Measurements from ENCODE around the gene DHH.

Gene DHH

GRCh38 chr12:49094160-49094974, at the start of gene DHH:
DHH (minus strand) TSS chr12:49094801; CDS start chr12:49094512, 289 bp downstream.
- TF ChIP-seq, protein P1, sequence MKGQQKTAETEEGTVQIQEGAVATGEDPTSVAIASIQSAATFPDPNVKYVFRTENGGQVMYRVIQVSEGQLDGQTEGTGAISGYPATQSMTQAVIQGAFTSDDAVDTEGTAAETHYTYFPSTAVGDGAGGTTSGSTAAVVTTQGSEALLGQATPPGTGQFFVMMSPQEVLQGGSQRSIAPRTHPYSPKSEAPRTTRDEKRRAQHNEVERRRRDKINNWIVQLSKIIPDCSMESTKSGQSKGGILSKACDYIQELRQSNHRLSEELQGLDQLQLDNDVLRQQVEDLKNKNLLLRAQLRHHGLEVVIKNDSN (IDR thresholded peaks at IDR 0.05), result peak; percentile 55
- TF ChIP-seq, protein P2, sequence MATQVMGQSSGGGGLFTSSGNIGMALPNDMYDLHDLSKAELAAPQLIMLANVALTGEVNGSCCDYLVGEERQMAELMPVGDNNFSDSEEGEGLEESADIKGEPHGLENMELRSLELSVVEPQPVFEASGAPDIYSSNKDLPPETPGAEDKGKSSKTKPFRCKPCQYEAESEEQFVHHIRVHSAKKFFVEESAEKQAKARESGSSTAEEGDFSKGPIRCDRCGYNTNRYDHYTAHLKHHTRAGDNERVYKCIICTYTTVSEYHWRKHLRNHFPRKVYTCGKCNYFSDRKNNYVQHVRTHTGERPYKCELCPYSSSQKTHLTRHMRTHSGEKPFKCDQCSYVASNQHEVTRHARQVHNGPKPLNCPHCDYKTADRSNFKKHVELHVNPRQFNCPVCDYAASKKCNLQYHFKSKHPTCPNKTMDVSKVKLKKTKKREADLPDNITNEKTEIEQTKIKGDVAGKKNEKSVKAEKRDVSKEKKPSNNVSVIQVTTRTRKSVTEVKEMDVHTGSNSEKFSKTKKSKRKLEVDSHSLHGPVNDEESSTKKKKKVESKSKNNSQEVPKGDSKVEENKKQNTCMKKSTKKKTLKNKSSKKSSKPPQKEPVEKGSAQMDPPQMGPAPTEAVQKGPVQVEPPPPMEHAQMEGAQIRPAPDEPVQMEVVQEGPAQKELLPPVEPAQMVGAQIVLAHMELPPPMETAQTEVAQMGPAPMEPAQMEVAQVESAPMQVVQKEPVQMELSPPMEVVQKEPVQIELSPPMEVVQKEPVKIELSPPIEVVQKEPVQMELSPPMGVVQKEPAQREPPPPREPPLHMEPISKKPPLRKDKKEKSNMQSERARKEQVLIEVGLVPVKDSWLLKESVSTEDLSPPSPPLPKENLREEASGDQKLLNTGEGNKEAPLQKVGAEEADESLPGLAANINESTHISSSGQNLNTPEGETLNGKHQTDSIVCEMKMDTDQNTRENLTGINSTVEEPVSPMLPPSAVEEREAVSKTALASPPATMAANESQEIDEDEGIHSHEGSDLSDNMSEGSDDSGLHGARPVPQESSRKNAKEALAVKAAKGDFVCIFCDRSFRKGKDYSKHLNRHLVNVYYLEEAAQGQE (IDR thresholded peaks at IDR 0.05; ENCODE audit: low read depth), result no peak
- TF ChIP-seq FOXM1 (IDR thresholded peaks at IDR 0.05; ENCODE audit: borderline replicate concordance, low read depth) (no peak), NFIC (IDR thresholded peaks at IDR 0.05) (no peak), MAX (IDR thresholded peaks at IDR 0.05) (0 out of 2 replicates have a peak, but pooled peaks have one; percentile 30), YY1 (IDR thresholded peaks at IDR 0.05; ENCODE audit: low read depth) (no peak), EP300 (IDR thresholded peaks at IDR 0.05; ENCODE audit: borderline replicate concordance) (no peak), TEAD4 (IDR thresholded peaks at IDR 0.05) (0 out of 2 replicates have a peak, but pooled peaks have one; percentile 6), CREB1 (IDR thresholded peaks at IDR 0.05; ENCODE audit: low read depth) (no peak), CEBPB (IDR thresholded peaks at IDR 0.05) (no peak)

DNA sequence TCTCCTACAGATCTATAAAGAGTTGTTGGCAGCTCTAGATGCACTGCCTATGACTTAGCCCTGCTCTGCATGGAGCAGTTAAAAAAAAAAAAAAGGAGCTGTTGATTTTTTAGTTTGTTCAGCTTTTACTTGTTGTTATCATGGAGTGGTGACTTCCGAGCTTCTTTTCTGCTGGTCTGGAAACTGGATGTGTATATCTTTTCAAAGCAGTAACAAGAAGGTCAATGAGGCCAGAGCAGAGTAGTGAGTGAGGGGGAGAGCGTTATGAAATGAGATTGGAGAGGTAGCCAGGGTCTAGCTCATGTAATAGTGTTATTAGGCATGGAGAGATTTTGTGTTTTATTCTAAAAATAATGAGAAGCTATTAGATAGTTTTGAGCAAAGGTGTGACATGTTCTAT, 49.8 kb upstream of the DHH start:
- TF ChIP-seq, protein P2 (IDR thresholded peaks at IDR 0.05; ENCODE audit: low read depth), result no peak
- no peak for TF ChIP-seq ZBTB7A (IDR thresholded peaks at IDR 0.05; ENCODE audit: low read depth)
- no peak for TF ChIP-seq MAX (IDR thresholded peaks at IDR 0.05)
- no peak for TF ChIP-seq EGR1 (IDR thresholded peaks at IDR 0.05)
- TF ChIP-seq TAF1 (IDR thresholded peaks at IDR 0.05; ENCODE audit: low read depth), result no peak

DNA sequence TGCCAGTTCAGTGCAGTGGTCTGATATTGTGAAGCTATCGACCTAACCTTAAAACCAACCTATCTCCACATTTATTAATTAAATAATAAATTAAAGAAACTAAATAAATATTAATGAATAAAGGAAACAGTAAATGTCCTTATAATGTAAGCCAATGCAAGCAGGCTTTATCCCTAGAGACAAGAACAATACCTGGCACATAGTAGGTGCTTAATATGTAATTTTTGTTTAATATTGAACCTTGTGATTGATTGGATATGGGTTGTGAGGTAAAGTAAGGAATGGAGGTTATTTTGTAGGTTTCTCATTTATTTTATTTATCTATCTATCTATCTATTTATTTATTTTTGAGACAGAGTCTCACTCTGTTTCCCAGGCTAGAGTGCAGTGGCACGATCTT, 44.4 kb upstream of the DHH start:
- TF ChIP-seq, protein P1 (IDR thresholded peaks at IDR 0.05), result no peak
- TF ChIP-seq TEAD4 (IDR thresholded peaks at IDR 0.05), result no peak

DNA sequence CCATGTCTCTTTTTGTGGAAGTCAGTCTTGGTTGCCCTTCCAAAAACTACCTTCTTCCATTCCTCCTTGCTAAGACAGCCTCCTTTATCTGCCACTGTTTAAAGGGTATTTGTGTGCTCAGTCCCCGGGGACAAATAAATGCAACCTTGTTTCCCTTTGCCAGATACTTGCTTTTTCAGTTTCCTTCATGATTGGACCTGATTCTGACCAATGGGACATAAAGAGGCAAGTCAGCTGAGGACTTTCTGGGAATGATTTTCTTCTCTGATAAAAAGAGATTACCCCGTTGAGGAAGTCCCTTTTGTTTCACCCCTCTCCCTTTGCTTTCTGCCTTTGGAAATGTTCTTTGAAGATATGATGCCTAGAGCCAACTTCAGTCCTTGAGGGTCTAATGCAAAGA, 44.0 kb upstream of the DHH start:
- TF ChIP-seq MAX (IDR thresholded peaks at IDR 0.05) (no peak), NFIC (IDR thresholded peaks at IDR 0.05) (no peak), YY1 (IDR thresholded peaks at IDR 0.05; ENCODE audit: low read depth) (no peak), TEAD4 (IDR thresholded peaks at IDR 0.05) (no peak), TAF1 (IDR thresholded peaks at IDR 0.05; ENCODE audit: low read depth) (no peak), TCF12 (IDR thresholded peaks at IDR 0.05; ENCODE audit: low read depth) (no peak), CREB1 (IDR thresholded peaks at IDR 0.05; ENCODE audit: low read depth) (no peak), FOXM1 (IDR thresholded peaks at IDR 0.05; ENCODE audit: borderline replicate concordance, low read depth) (no peak), EP300 (IDR thresholded peaks at IDR 0.05; ENCODE audit: borderline replicate concordance) (no peak), RAD21 (IDR thresholded peaks at IDR 0.05; ENCODE audit: low read depth) (no peak), ZBTB7A (IDR thresholded peaks at IDR 0.05; ENCODE audit: low read depth) (no peak), EGR1 (IDR thresholded peaks at IDR 0.05) (no peak), CEBPB (IDR thresholded peaks at IDR 0.05) (no peak)
- TF ChIP-seq, protein P1 (IDR thresholded peaks at IDR 0.05), result no peak
- TF ChIP-seq, protein P2 (IDR thresholded peaks at IDR 0.05; ENCODE audit: low read depth), result no peak

Measured in Ishikawa (cell line).